Keratinocyte (primary cell): ENCODE results near the gene TTC28. TPM values are rescaled to one million over a fixed set of nuclear protein-coding genes. Genes with fewer than 3 reads are reported as not detected.

ENCODE experiments used
- DNase-seq: peaks from one replicate; pipeline ENCODE4 v3.0.0-alpha.2; 2011; ENCODE audit warnings: low read depth, missing footprints, low spot score
- FAIRE-seq: peaks from 2 replicates; lab custom pipeline; 2011; peaks lifted over from hg19 to GRCh38; lab: Jason Lieb, UNC
- H2AFZ ChIP-seq: 2 replicates; pipeline ENCODE4 v1.6.0; 2012; ENCODE audit warnings: low read length, control low read depth, inconsistent platforms; ENCODE audit not compliant: control insufficient read depth
- H3K27ac ChIP-seq: 2 replicates; pipeline ENCODE4 v1.5.1; 2011; ENCODE audit warnings: low read length; ENCODE audit not compliant: control insufficient read depth, insufficient read depth
- H3K27me3 ChIP-seq: 3 replicates; pipeline ENCODE4 v1.6.0; 2011; ENCODE audit warnings: low read length; ENCODE audit not compliant: control insufficient read depth, insufficient read depth; ENCODE audit errors: extremely low read depth
- H3K36me3 ChIP-seq, 2 experiments: 2 replicates in 1 of 2; 3 replicates in 1 of 2; pipeline ENCODE4 v1.5.1; 2011; ENCODE audit warnings: low read length in 2 of 2, mild to moderate bottlenecking in 1 of 2; ENCODE audit not compliant: control insufficient read depth in 2 of 2, insufficient read depth in 2 of 2; ENCODE audit errors: extremely low read depth in 1 of 2
- H3K4me1 ChIP-seq: 3 replicates; pipeline ENCODE4 v1.5.1; 2011; ENCODE audit warnings: low read length; ENCODE audit not compliant: control insufficient read depth, insufficient read depth; ENCODE audit errors: extremely low read depth
- H3K4me2 ChIP-seq: 3 replicates; pipeline ENCODE4 v1.6.0; 2011; ENCODE audit warnings: low read depth, low read length; ENCODE audit not compliant: control insufficient read depth, insufficient read depth; ENCODE audit errors: extremely low read depth
- H3K4me3 ChIP-seq, 3 experiments: fragments of 200-600 bp in 1 of 3; sonication (generic) in 1 of 3; 2 replicates in 2 of 3; 3 replicates in 1 of 3; pipeline ENCODE4 v1.5.1; 2011 to 2016; ENCODE audit warnings: low read length in 3 of 3, mild to moderate bottlenecking in 3 of 3, control low read depth in 2 of 3, inconsistent platforms in 1 of 3, low read depth in 1 of 3, mixed read lengths in 1 of 3, mixed run types in 1 of 3, moderate library complexity in 1 of 3; ENCODE audit not compliant: control insufficient read depth in 2 of 3, insufficient read depth in 2 of 3; ENCODE audit errors: extremely low read depth in 1 of 3
- H3K79me2 ChIP-seq: 2 replicates; pipeline ENCODE4 v1.6.0; 2012; ENCODE audit warnings: low read length; ENCODE audit not compliant: control insufficient read depth, insufficient read depth
- H3K9ac ChIP-seq: 3 replicates; pipeline ENCODE4 v1.6.0; 2011; ENCODE audit warnings: low read length; ENCODE audit not compliant: control insufficient read depth, insufficient read depth; ENCODE audit errors: extremely low read depth
- H3K9me1 ChIP-seq: 3 replicates; pipeline ENCODE4 v1.6.0; 2011; ENCODE audit warnings: low read length; ENCODE audit not compliant: control insufficient read depth, insufficient read depth; ENCODE audit errors: extremely low read depth
- H3K9me3 ChIP-seq: 2 replicates; pipeline ENCODE4 v1.5.1; 2012; ENCODE audit warnings: low read depth, low read length; ENCODE audit not compliant: control insufficient read depth
- H4K20me1 ChIP-seq: 3 replicates; pipeline ENCODE4 v1.6.0; 2011; ENCODE audit warnings: low read length; ENCODE audit not compliant: control insufficient read depth, insufficient read depth; ENCODE audit errors: extremely low read depth
- EZH2 ChIP-seq: IDR thresholded peaks from one replicate; pipeline ENCODE4 v1.6.1; 2012; ENCODE audit warnings: inconsistent platforms, mild to moderate bottlenecking, low read length, moderate library complexity
- dilution Hi-C: fragments of 300-500 bp; cut with MboI; formaldehyde crosslinking; loops from one replicate; pipeline ENCODE4 v1.7.0; 2020; ENCODE audit warnings: low sequenced_read_pairs; ENCODE audit not compliant: extremely low pct_ligation_motif_present
- polyA plus RNA-seq, 5 experiments: library from polyadenylated mRNA; depleted of rRNA in 3 of 5; stranded (reverse) in 3 of 5; stranded (forward) in 1 of 5; unstranded in 1 of 5; fragments of >200 nt; gene quantifications; 1 replicate in 1 of 5; 2 replicates in 3 of 5; 3 replicates in 1 of 5; pipeline versions ENCODE4 v1.2.1 to v1.2.3, GENCODE V29; 2011 to 2012; ENCODE audit warnings: missing spikeins in 2 of 5, low read depth in 1 of 5, low replicate concordance in 1 of 5
- TF ChIP-seq, protein P1 (sequence below), 3 experiments: IDR thresholded peaks in 1 of 3; conservative IDR thresholded peaks in 1 of 3; optimal IDR thresholded peaks in 1 of 3; 2 replicates in 2 of 3; 3 replicates in 1 of 3; pipeline versions ENCODE3 to v1.5.1; 2011; ENCODE audit warnings: low read length in 3 of 3, mild to moderate bottlenecking in 3 of 3, moderate library complexity in 2 of 3, control low read depth in 1 of 3, inconsistent platforms in 1 of 3; ENCODE audit not compliant: insufficient read depth in 2 of 3; ENCODE audit errors: extremely low read depth in 1 of 3

The TTC28 gene
- polyA plus RNA-seq, 1 donor (not counting 4 experiments of a cell fraction or from before 2014, with no cell fraction given) = 0.66 TPM

DNA sequence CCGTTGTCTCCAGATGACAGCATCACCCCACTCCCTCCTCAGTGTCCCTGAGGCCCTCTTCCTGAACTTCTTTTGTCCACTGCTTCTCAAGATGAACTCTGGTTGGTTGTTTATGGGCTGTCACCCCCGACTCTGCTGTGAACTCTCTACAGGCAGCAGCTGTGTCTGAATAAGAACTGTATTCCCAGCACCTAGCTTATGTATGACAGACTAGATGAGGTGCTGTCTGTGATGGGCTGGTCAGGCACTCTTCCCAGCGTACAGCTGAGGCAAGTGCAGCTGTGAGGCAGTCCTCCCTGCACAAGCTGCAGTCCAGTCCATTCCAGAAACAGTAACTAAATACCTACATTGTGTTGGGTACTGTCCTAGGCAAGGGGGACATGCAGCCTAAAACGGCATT lies 649.2 kb downstream of the TTC28 start:
- Histone ChIP-seq H3K4me3 (no peak overlapping the region), H3K27me3 (peaks cover 7% of the 10 kb centered on the region), H3K9me3 (no peaks in the 10 kb centered on the region), H3K27ac (no peak overlapping the region), H3K4me2 (no peak overlapping the region), H3K4me1 (no peaks in the 10 kb centered on the region), H3K79me2 (no peaks in the 10 kb centered on the region), H3K9ac (no peak overlapping the region), H3K9me1 (no peaks in the 10 kb centered on the region), H4K20me1 (no peaks in the 10 kb centered on the region), H3K36me3 (no peaks in the 10 kb centered on the region), H2AFZ (no peak overlapping the region)
- no peak for DNase-seq
- dilution Hi-C loops = no loop called here
- no peak for FAIRE-seq
- TF ChIP-seq, protein P1, sequence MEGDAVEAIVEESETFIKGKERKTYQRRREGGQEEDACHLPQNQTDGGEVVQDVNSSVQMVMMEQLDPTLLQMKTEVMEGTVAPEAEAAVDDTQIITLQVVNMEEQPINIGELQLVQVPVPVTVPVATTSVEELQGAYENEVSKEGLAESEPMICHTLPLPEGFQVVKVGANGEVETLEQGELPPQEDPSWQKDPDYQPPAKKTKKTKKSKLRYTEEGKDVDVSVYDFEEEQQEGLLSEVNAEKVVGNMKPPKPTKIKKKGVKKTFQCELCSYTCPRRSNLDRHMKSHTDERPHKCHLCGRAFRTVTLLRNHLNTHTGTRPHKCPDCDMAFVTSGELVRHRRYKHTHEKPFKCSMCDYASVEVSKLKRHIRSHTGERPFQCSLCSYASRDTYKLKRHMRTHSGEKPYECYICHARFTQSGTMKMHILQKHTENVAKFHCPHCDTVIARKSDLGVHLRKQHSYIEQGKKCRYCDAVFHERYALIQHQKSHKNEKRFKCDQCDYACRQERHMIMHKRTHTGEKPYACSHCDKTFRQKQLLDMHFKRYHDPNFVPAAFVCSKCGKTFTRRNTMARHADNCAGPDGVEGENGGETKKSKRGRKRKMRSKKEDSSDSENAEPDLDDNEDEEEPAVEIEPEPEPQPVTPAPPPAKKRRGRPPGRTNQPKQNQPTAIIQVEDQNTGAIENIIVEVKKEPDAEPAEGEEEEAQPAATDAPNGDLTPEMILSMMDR (optimal IDR thresholded peaks at IDR 0.05 in 1 of 3, IDR thresholded peaks at IDR 0.05 in 1 of 3, conservative IDR thresholded peaks at IDR 0.05 in 1 of 3; ENCODE audit: extremely low read depth in 1 of 3, insufficient read depth in 2 of 3, low read length in 3 of 3) = no peak
- no peak for TF ChIP-seq EZH2

DNA sequence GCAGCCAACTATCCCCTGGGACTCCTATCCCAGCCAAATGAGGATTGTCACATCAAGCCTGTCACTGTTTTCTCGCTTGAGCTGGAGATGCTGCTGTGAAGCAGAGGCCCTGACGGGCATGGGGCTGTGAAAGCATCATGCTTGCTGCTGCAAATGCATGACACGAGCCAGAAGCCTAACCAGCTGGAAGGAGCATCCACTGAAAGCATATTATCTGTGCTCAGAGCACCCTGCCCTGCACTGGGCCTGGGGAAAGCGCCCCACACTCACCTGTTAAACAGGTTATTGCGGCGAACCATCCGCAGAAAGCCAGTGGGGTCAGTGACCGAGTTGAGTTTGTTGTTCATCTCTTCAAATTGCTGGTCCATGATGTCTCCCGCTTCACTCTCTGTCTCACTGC lies 649.7 kb downstream of the TTC28 start:
- peaks cover 2% of the 10 kb centered on the region for H3K27me3 ChIP-seq
- no peaks in the 10 kb centered on the region for H3K9me1 ChIP-seq
- FAIRE-seq (no peak), DNase-seq (no peak)
- no peaks in the 10 kb centered on the region for H3K79me2 ChIP-seq
- H2AFZ ChIP-seq = no peak overlapping the region
- dilution Hi-C loops = no loop called here
- no peaks in the 10 kb centered on the region for H3K9me3 ChIP-seq
- H3K4me3 ChIP-seq = no peak overlapping the region
- H3K4me1 ChIP-seq = no peaks in the 10 kb centered on the region
- H4K20me1 ChIP-seq = no peaks in the 10 kb centered on the region
- H3K9ac ChIP-seq = no peak overlapping the region
- no peak overlapping the region for H3K27ac ChIP-seq
- no peaks in the 10 kb centered on the region for H3K36me3 ChIP-seq
- H3K4me2 ChIP-seq = no peak overlapping the region
- TF ChIP-seq, protein P1 (optimal IDR thresholded peaks at IDR 0.05 in 1 of 3, IDR thresholded peaks at IDR 0.05 in 1 of 3, conservative IDR thresholded peaks at IDR 0.05 in 1 of 3; ENCODE audit: extremely low read depth in 1 of 3, insufficient read depth in 2 of 3, low read length in 3 of 3) = no peak
- no peak for TF ChIP-seq EZH2
